GM21526 (cell line): Measurements from ENCODE around the gene IL3RA.
"Not testable (repeated sequence)": the region's sequence is repeated elsewhere in the genome, so short reads cannot be mapped to it uniquely, and the experiment has no call there.

ENCODE experiments used
- ATAC-seq: cut with Tn5 transposase; IDR thresholded peaks from one replicate; pipeline ENCODE4 v1.9.1; 2021; ENCODE audit warnings: moderate library complexity; ENCODE audit not compliant: unreplicated experiment, low FRiP score

The IL3RA gene

GRCh38 chrX:1336331-1336943 lies at the start of gene IL3RA:
IL3RA (plus strand) TSS chrX:1336785; CDS start chrX:1341766, 4,981 bp downstream.
- ATAC-seq, result peak; percentile 51

- ATAC-seq, result no peak
Observed at GRCh38 chrX:1289535-1289934, 47.0 kb upstream of the IL3RA start.

GRCh38 chrX:1291110-1291740 lies 45.4 kb upstream of the IL3RA start:
- ATAC-seq, result no peak

GRCh38 chrX:1292575-1293290 lies 43.9 kb upstream of the IL3RA start:
- no peak for ATAC-seq

GRCh38 chrX:1294301-1295067 lies 42.1 kb upstream of the IL3RA start:
- no peak for ATAC-seq

- no peak for ATAC-seq
Observed at GRCh38 chrX:1295550-1295949, 41.0 kb upstream of the IL3RA start.

- not testable (repeated sequence) for ATAC-seq
Observed at GRCh38 chrX:1297591-1297990, 39.0 kb upstream of the IL3RA start.

- no peak for ATAC-seq
Observed at GRCh38 chrX:1300449-1300848, 36.1 kb upstream of the IL3RA start.

- no peak for ATAC-seq
Observed at GRCh38 chrX:1305411-1305810, 31.2 kb upstream of the IL3RA start.

GRCh38 chrX:1306909-1307625 lies 29.5 kb upstream of the IL3RA start:
- no peak for ATAC-seq

- no peak for ATAC-seq
Observed at GRCh38 chrX:1307626-1308340, 28.8 kb upstream of the IL3RA start.

- ATAC-seq, result no peak
Observed at GRCh38 chrX:1308476-1308875, 28.1 kb upstream of the IL3RA start.

- not testable (repeated sequence) for ATAC-seq
Observed at GRCh38 chrX:1308917-1309316, 27.7 kb upstream of the IL3RA start.

GRCh38 chrX:1313788-1314187 lies 22.8 kb upstream of the IL3RA start:
- ATAC-seq, result no peak

GRCh38 chrX:1316527-1316926 lies 20.1 kb upstream of the IL3RA start:
- ATAC-seq, result no peak

- ATAC-seq, result no peak
Observed at GRCh38 chrX:1321674-1322073, 14.9 kb upstream of the IL3RA start.

- ATAC-seq, result no peak
Observed at GRCh38 chrX:1322393-1322792, 14.2 kb upstream of the IL3RA start.

- ATAC-seq, result no peak
Observed at GRCh38 chrX:1323315-1323714, 13.3 kb upstream of the IL3RA start.

GRCh38 chrX:1325515-1326116 lies 11.0 kb upstream of the IL3RA start:
- no peak for ATAC-seq
